NCI-H146 treated with DMSO at 0.1 percent for 48 hours (cell line): ENCODE data around the gene LRRC4B.
A peak's percentile ranks its signal among the peaks of the same experiment; 100 is the strongest.

Experiments used
- DNase-seq: peaks from one replicate; lab custom pipeline; 2025; ENCODE audit not compliant: unreplicated experiment; lab: John Stamatoyannopoulos, UW

Gene LRRC4B

GRCh38 chr19:50509366-50509765 is 58.9 kb downstream of the LRRC4B start:
- no peak for DNase-seq

GRCh38 chr19:50508843-50509190 is 59.4 kb downstream of the LRRC4B start:
- DNase-seq, result no peak

- DNase-seq, result no peak
Observed at GRCh38 chr19:50507376-50507775, 60.9 kb downstream of the LRRC4B start.

- no peak for DNase-seq
Observed at GRCh38 chr19:50506700-50507099, 61.5 kb downstream of the LRRC4B start.

- no peak for DNase-seq
Observed at GRCh38 chr19:50505856-50506611, 62.2 kb downstream of the LRRC4B start.

- DNase-seq, result no peak
Observed at GRCh38 chr19:50501568-50502475, 66.4 kb downstream of the LRRC4B start.

- DNase-seq, result no peak
Observed at GRCh38 chr19:50501186-50501567, 67.1 kb downstream of the LRRC4B start.

- no peak for DNase-seq
Observed at GRCh38 chr19:50500753-50501151, 67.5 kb downstream of the LRRC4B start.

GRCh38 chr19:50500060-50500752 is 68.0 kb downstream of the LRRC4B start:
- peak; percentile 62 for DNase-seq

- no peak for DNase-seq
Observed at GRCh38 chr19:50498219-50499056, 69.8 kb downstream of the LRRC4B start.

- DNase-seq, result no peak
Observed at GRCh38 chr19:50497022-50497405, 71.2 kb downstream of the LRRC4B start.

- DNase-seq, result no peak
Observed at GRCh38 chr19:50496189-50497021, 71.8 kb downstream of the LRRC4B start.

GRCh38 chr19:50495020-50495531 is 73.2 kb downstream of the LRRC4B start:
- no peak for DNase-seq

- no peak for DNase-seq
Observed at GRCh38 chr19:50494186-50495019, 73.8 kb downstream of the LRRC4B start.

GRCh38 chr19:50493171-50493570 is 75.1 kb downstream of the LRRC4B start:
- DNase-seq, result no peak

GRCh38 chr19:50492303-50493052 is 75.8 kb downstream of the LRRC4B start:
- no peak for DNase-seq

- no peak for DNase-seq
Observed at GRCh38 chr19:50490991-50491472, 77.2 kb downstream of the LRRC4B start.

GRCh38 chr19:50490411-50490811 is 77.8 kb downstream of the LRRC4B start:
- no peak for DNase-seq
